Measurements from ENCODE around the gene GOLPH3L. TPM values are rescaled to one million over a fixed set of nuclear protein-coding genes. Genes with fewer than 3 reads are reported as not detected.

The GOLPH3L gene
- total and polyA plus RNA-seq, 2 of the 13 experiments (the other 11 are each of a cell fraction or from before 2014, with no cell fraction given) = 8.2 to 12.8 TPM

DNA sequence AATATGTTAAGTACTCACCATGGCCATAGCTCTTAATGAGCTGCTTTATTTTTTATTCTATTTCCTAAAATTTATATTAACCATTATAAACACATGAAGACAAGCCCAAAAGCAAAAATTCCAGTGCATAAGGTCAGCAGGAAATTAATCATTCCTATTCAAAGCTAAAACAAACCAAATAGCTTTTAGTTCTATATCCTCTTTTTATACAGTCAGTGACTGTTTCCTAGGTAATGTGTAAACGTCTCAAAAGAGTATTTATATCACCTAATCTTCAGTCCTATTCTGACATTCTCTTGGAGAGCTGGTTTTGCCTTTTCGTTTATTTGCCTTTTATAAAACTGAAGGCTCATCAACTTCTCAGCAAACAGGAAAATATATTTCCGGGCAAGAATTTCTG, 4.2 kb downstream of the GOLPH3L start (continued):
- TF ChIP-seq, protein P1, sequence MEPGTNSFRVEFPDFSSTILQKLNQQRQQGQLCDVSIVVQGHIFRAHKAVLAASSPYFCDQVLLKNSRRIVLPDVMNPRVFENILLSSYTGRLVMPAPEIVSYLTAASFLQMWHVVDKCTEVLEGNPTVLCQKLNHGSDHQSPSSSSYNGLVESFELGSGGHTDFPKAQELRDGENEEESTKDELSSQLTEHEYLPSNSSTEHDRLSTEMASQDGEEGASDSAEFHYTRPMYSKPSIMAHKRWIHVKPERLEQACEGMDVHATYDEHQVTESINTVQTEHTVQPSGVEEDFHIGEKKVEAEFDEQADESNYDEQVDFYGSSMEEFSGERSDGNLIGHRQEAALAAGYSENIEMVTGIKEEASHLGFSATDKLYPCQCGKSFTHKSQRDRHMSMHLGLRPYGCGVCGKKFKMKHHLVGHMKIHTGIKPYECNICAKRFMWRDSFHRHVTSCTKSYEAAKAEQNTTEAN (CRISPR knock-in tag; conservative IDR thresholded peaks at IDR 0.05) = no peak
- no peak for TF ChIP-seq SNAPC2 (CRISPR knock-in tag; IDR thresholded peaks at IDR 0.05)

DNA sequence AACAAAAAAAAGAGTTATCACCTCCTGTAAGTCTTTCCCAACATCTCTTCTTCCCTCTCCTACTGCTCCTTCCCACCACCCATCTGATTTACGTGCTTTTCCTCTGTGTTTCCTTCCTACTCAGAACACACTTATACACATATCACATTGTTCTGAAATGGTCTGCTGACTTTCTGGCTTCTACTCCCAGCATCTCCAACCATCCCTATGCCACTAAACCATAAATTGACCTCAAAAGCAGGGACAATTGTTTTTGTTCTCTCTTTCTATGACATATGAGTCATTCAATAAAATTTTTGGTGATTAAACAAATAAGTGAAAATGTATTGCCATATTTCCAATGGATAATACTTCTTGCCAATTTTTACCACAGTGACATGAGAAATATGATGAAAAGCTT, 8.2 kb downstream of the GOLPH3L start:
- DNase-seq (ENCODE audit: low spot score) = no peak
- in situ Hi-C loops (cut with HindIII; ENCODE audit: extremely low pct_ligation_motif_present, low pct_unique_long_range_greater_than_20kb) = no loop called here
- no peak overlapping the region for H3K4me3 ChIP-seq (replicated peaks in 1 of 3; ENCODE audit: insufficient read depth in 1 of 3, low read depth in 2 of 3, low read length in 3 of 3)
- no peaks in the 10 kb centered on the region for H3K27me3 ChIP-seq (ENCODE audit: control insufficient read depth in 1 of 2, insufficient read depth in 2 of 2, low read length in 2 of 2)
- H3K4me1 ChIP-seq (ENCODE audit: insufficient read depth, low read length) = no peaks in the 10 kb centered on the region
- H3K4me2 ChIP-seq (ENCODE audit: low read depth, low read length) = no peak overlapping the region
- BruUV-seq (replicated peaks) = no TSS peak
- H3K79me2 ChIP-seq (ENCODE audit: insufficient read depth, low read length) = no peaks in the 10 kb centered on the region
- no peak overlapping the region for H2AFZ ChIP-seq (ENCODE audit: low read length)
- no peaks in the 10 kb centered on the region for H3K9me3 ChIP-seq (ENCODE audit: low read length)
- H3K27ac ChIP-seq (ENCODE audit: extremely low read length, insufficient read depth, low read length) = no peak overlapping the region
- H4K20me1 ChIP-seq (ENCODE audit: insufficient read depth, low read length) = no peaks in the 10 kb centered on the region
- H3K36me3 ChIP-seq (replicated peaks in 1 of 2; ENCODE audit: control insufficient read depth in 1 of 2, insufficient read depth in 2 of 2, low read length in 2 of 2) = peaks cover 4 to 39% of the 10 kb centered on the region in 2 experiments; a peak in 4 of 5 replicates
- H3K9ac ChIP-seq (ENCODE audit: insufficient read depth, low read depth, low read length) = no peak overlapping the region
- TF ChIP-seq SIN3A (IDR thresholded peaks at IDR 0.05; ENCODE audit: borderline replicate concordance, low read depth, low read length) = no peak
- no peak for TF ChIP-seq ZNF484 (CRISPR knock-in tag; IDR thresholded peaks at IDR 0.05; ENCODE audit: borderline replicate concordance, low read depth)
- no peak for TF ChIP-seq RBFOX2 (IDR thresholded peaks at IDR 0.05; ENCODE audit: low read depth, low read length)
- FAIRE-seq = no peak
- intact Hi-C loops (cut with micrococcal nuclease; ENCODE audit: unreplicated experiment) = no loop called here
- ATAC-seq = no peak
- CTCF ChIA-PET (ENCODE audit: low intra/inter-chr PET ratio, low total read pairs) = no interaction called here
- WGBS (ENCODE audit: low lambda C conversion rate) = 100% methylated on average over 1 of the region's 1 CpG
- POLR2A ChIA-PET = no interaction called here

DNA sequence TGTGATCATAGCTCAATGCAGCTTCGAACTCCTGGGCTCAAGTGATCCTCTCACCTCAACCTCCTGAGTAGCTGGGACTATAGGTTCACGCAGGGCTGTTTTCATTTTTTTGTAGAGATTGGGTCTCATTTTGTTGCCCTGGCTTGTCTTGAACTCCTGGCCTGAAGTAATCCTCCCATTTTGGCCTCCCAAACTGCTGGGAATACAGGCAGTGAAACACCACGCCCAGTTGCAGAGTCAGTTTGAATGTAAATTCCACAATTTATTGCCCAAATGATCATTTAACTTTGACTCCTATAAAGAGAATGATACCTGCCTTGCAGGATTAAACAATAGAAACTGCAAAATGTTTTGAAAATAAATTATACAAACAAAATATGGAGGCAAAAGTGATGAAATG, 10.7 kb downstream of the GOLPH3L start:
- WGBS (ENCODE audit: low lambda C conversion rate) = 100% methylated on average over 3 of the region's 3 CpGs
- no peak for TF ChIP-seq ZNF883 (CRISPR knock-in tag; IDR thresholded peaks at IDR 0.05; ENCODE audit: not compliant biosample characterization)
- TF ChIP-seq ZFYVE20 (CRISPR knock-in tag; IDR thresholded peaks at IDR 0.05; ENCODE audit: borderline replicate concordance, low read depth) = no peak
- TF ChIP-seq IKZF1 (IDR thresholded peaks at IDR 0.05) = no peak
- TF ChIP-seq ZBTB21 (CRISPR knock-in tag; IDR thresholded peaks at IDR 0.05) = no peak
- TF ChIP-seq, protein P2, sequence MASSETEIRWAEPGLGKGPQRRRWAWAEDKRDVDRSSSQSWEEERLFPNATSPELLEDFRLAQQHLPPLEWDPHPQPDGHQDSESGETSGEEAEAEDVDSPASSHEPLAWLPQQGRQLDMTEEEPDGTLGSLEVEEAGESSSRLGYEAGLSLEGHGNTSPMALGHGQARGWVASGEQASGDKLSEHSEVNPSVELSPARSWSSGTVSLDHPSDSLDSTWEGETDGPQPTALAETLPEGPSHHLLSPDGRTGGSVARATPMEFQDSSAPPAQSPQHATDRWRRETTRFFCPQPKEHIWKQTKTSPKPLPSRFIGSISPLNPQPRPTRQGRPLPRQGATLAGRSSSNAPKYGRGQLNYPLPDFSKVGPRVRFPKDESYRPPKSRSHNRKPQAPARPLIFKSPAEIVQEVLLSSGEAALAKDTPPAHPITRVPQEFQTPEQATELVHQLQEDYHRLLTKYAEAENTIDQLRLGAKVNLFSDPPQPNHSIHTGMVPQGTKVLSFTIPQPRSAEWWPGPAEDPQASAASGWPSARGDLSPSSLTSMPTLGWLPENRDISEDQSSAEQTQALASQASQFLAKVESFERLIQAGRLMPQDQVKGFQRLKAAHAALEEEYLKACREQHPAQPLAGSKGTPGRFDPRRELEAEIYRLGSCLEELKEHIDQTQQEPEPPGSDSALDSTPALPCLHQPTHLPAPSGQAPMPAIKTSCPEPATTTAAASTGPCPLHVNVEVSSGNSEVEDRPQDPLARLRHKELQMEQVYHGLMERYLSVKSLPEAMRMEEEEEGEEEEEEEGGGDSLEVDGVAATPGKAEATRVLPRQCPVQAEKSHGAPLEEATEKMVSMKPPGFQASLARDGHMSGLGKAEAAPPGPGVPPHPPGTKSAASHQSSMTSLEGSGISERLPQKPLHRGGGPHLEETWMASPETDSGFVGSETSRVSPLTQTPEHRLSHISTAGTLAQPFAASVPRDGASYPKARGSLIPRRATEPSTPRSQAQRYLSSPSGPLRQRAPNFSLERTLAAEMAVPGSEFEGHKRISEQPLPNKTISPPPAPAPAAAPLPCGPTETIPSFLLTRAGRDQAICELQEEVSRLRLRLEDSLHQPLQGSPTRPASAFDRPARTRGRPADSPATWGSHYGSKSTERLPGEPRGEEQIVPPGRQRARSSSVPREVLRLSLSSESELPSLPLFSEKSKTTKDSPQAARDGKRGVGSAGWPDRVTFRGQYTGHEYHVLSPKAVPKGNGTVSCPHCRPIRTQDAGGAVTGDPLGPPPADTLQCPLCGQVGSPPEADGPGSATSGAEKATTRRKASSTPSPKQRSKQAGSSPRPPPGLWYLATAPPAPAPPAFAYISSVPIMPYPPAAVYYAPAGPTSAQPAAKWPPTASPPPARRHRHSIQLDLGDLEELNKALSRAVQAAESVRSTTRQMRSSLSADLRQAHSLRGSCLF (CRISPR knock-in tag; IDR thresholded peaks at IDR 0.05; ENCODE audit: borderline replicate concordance) = no peak
- TF ChIP-seq NONO (IDR thresholded peaks at IDR 0.05) = no peak
- no peak for TF ChIP-seq NONO (CRISPR knock-in tag; conservative IDR thresholded peaks at IDR 0.05)
- no TSS peak for BruUV-seq (replicated peaks)
- Histone ChIP-seq H3K4me2 (ENCODE audit: low read depth, low read length) (no peak overlapping the region), H2AFZ (ENCODE audit: low read length) (no peak overlapping the region), H3K27ac (ENCODE audit: extremely low read length, insufficient read depth, low read length) (no peak overlapping the region), H3K79me2 (ENCODE audit: insufficient read depth, low read length) (no peaks in the 10 kb centered on the region), H3K27me3 (ENCODE audit: control insufficient read depth in 1 of 2, insufficient read depth in 2 of 2, low read length in 2 of 2) (no peaks in the 10 kb centered on the region), H3K4me1 (ENCODE audit: insufficient read depth, low read length) (no peaks in the 10 kb centered on the region), H4K20me1 (ENCODE audit: insufficient read depth, low read length) (no peaks in the 10 kb centered on the region), H3K9me3 (ENCODE audit: low read length) (no peaks in the 10 kb centered on the region), H3K9ac (ENCODE audit: insufficient read depth, low read depth, low read length) (no peak overlapping the region), H3K4me3 (replicated peaks in 1 of 3; ENCODE audit: insufficient read depth in 1 of 3, low read depth in 2 of 3, low read length in 3 of 3) (no peak overlapping the region), H3K36me3 (replicated peaks in 1 of 2; ENCODE audit: control insufficient read depth in 1 of 2, insufficient read depth in 2 of 2, low read length in 2 of 2) (peaks cover 1 to 32% of the 10 kb centered on the region in 2 experiments; a peak in 4 of 5 replicates)
- no peak for DNase-seq (ENCODE audit: low spot score)
- CTCF ChIA-PET (ENCODE audit: low intra/inter-chr PET ratio, low total read pairs) = no interaction called here
- POLR2A ChIA-PET = no interaction called here
- in situ Hi-C loops (cut with HindIII; ENCODE audit: extremely low pct_ligation_motif_present, low pct_unique_long_range_greater_than_20kb) = no loop called here
- ATAC-seq = no peak
- intact Hi-C loops (cut with micrococcal nuclease; ENCODE audit: unreplicated experiment) = no loop called here
- no peak for FAIRE-seq
